Panc1 (cell line): ENCODE data around the gene ERGIC1. TPM values are rescaled to one million over a fixed set of nuclear protein-coding genes. Genes with fewer than 3 reads are reported as not detected.

Source experiments
- ATAC-seq: fragments of 200-7000 bp; cut with Tn5 transposase; 2 replicates; pipeline ENCODE4 v1.9.1; 2020; ENCODE audit warnings: mild to moderate bottlenecking, moderate library complexity
- BruUV-seq: library from RNA; stranded (reverse); fragments of 400-500 nt; replicated peaks from 2 replicates; lab custom pipeline; 2021; lab: Mats Ljungman, UMichigan
- CTCF ChIA-PET: fragments of 300-600 bp; sonication (Branson Sonifier 250); formaldehyde crosslinking; loops from one replicate; lab custom pipeline; 2022; ENCODE audit warnings: antibody characterized with exemption; lab: Charles Lee
- POLR2A ChIA-PET: fragments of 300-600 bp; sonication (Branson Sonifier 250); formaldehyde crosslinking; loops from one replicate; lab custom pipeline; 2022; ENCODE audit warnings: antibody characterized with exemption; lab: Charles Lee
- DNase-seq: peaks from one replicate; pipeline ENCODE4 v3.0.0-alpha.2; 2010; ENCODE audit warnings: low read depth, low spot score
- H3K27ac ChIP-seq: 2 replicates; pipeline ENCODE4 v1.5.1; 2011; ENCODE audit warnings: mild to moderate bottlenecking, low read length, inconsistent platforms
- H3K27me3 ChIP-seq: fragments of 200-500 bp; sonication (Bioruptor generic); 2 replicates; pipeline ENCODE4 v1.6.0; 2014; ENCODE audit warnings: low read length, inconsistent platforms; ENCODE audit not compliant: control insufficient read depth, insufficient read depth
- H3K36me3 ChIP-seq: fragments of 200-500 bp; sonication (Bioruptor generic); 2 replicates; pipeline ENCODE4 v1.5.1; 2014; ENCODE audit warnings: inconsistent platforms, mild to moderate bottlenecking, low read length, moderate library complexity; ENCODE audit not compliant: control insufficient read depth, insufficient read depth
- H3K4me1 ChIP-seq: 2 replicates; pipeline ENCODE4 v1.5.1; 2011; ENCODE audit warnings: inconsistent platforms, mild to moderate bottlenecking, low read length, moderate library complexity; ENCODE audit not compliant: control insufficient read depth, insufficient read depth
- H3K4me3 ChIP-seq, 2 experiments: 2 replicates each; pipeline ENCODE4 v1.5.1; 2011 to 2012; ENCODE audit warnings: low read depth in 2 of 2, low read length in 2 of 2, mild to moderate bottlenecking in 2 of 2, inconsistent platforms in 1 of 2, moderate library complexity in 1 of 2
- H3K9me3 ChIP-seq: fragments of 200-500 bp; sonication (Bioruptor generic); 2 replicates; pipeline ENCODE4 v1.5.1; 2014; ENCODE audit warnings: low read depth, mild to moderate bottlenecking, inconsistent platforms, low read length, moderate library complexity; ENCODE audit not compliant: control insufficient read depth, insufficient read depth
- CTCF ChIP-seq: fragments of 450-650 bp; IDR thresholded peaks from 2 replicates; pipeline ENCODE4 v1.5.1; 2017; ENCODE audit warnings: mild to moderate bottlenecking
- POLR2AphosphoS5 ChIP-seq: IDR thresholded peaks from 2 replicates; pipeline ENCODE4 v1.6.1; 2012; ENCODE audit warnings: mild to moderate bottlenecking, low read depth, low read length, moderate library complexity
- REST ChIP-seq, 2 experiments: IDR thresholded peaks; 2 replicates each; pipeline ENCODE4 v1.6.1; 2011 to 2012; ENCODE audit warnings: low read depth in 2 of 2, control low read depth in 1 of 2, low read length in 1 of 2, mild to moderate bottlenecking in 1 of 2, moderate library complexity in 1 of 2; ENCODE audit not compliant: insufficient read depth in 1 of 2
- SIN3A ChIP-seq: IDR thresholded peaks from 2 replicates; pipeline ENCODE4 v1.6.1; 2012; ENCODE audit warnings: low read depth, mild to moderate bottlenecking, low read length, moderate library complexity, borderline replicate concordance; ENCODE audit not compliant: insufficient read depth
- TCF7L2 ChIP-seq: IDR thresholded peaks from 2 replicates; pipeline ENCODE4 v1.6.1; 2011; ENCODE audit warnings: mild to moderate bottlenecking, low read depth, low read length, inconsistent platforms
- in situ Hi-C: cut with HindIII; loops from 2 replicates; pipeline ENCODE4 v1.10.0; 2016; ENCODE audit warnings: low sequenced_read_pairs, low pct_unique_long_range_greater_than_20kb
- intact Hi-C: fragments of 100-400 bp; cut with micrococcal nuclease; formaldehyde crosslinking; loops from one replicate; pipeline ENCODE4 v1.10.0; 2022; ENCODE audit not compliant: unreplicated experiment
- total RNA-seq: library from RNA; stranded (reverse); gene quantifications from one replicate; pipeline ENCODE4 v1.2.1, GENCODE V29; 2021; ENCODE audit not compliant: unreplicated experiment

Gene ERGIC1
- total RNA-seq, 1 experiment from 2014 or later, result 206 TPM

GRCh38 chr5:172950176-172950965, 116.3 kb downstream of the ERGIC1 start:
- Histone ChIP-seq H3K36me3 (no peaks in the 10 kb centered on the region), H3K4me1 (peaks cover under 1% of the 10 kb centered on the region; the same call in 1 of the 2 replicates), H3K4me3 (no peak overlapping the region), H3K9me3 (no peaks in the 10 kb centered on the region), H3K27me3 (no peaks in the 10 kb centered on the region), H3K27ac (no peak overlapping the region)
- no TSS peak for BruUV-seq
- intact Hi-C loops, result loop anchor here (10.0 kb wide), 1 partner anchor 476 kb away; no protein-coding TSS in a partner anchor
- TF ChIP-seq SIN3A (no peak), REST (IDR thresholded peaks at IDR 0.05; ENCODE audit: insufficient read depth in 1 of 2, low read depth in 2 of 2, low read length in 1 of 2) (no peak), CTCF (no peak), POLR2AphosphoS5 (no peak), TCF7L2 (no peak)
- ChIA-PET CTCF (interaction anchor here (1.1 kb wide), 1 partner anchor 235 kb away, joined by 3 read pairs; no protein-coding TSS in a partner anchor), POLR2A (no interaction called here)
- in situ Hi-C loops, result no loop called here
- ATAC-seq, result no peak
- no peak for DNase-seq

GRCh38 chr5:172951371-172952033, 117.5 kb downstream of the ERGIC1 start:
- BruUV-seq, result TSS peak; percentile 85
- H3K27ac ChIP-seq, result no peak overlapping the region
- TF ChIP-seq POLR2AphosphoS5 (no peak), SIN3A (no peak), TCF7L2 (no peak), CTCF (no peak), REST (IDR thresholded peaks at IDR 0.05; ENCODE audit: insufficient read depth in 1 of 2, low read depth in 2 of 2, low read length in 1 of 2) (no peak)
- no peak overlapping the region for H3K4me3 ChIP-seq
- DNase-seq, result no peak
- intact Hi-C loops, result loop anchor here (10.0 kb wide), 1 partner anchor 477 kb away; no protein-coding TSS in a partner anchor
- no peaks in the 10 kb centered on the region for H3K27me3 ChIP-seq
- no peaks in the 10 kb centered on the region for H3K9me3 ChIP-seq
- in situ Hi-C loops, result no loop called here
- ChIA-PET POLR2A (no interaction called here), CTCF (interaction anchor here (1.1 kb wide), 1 partner anchor 236 kb away, joined by 3 read pairs; no protein-coding TSS in a partner anchor)
- no peaks in the 10 kb centered on the region for H3K36me3 ChIP-seq
- peaks cover 9% of the 10 kb centered on the region; the same call in 1 of the 2 replicates for H3K4me1 ChIP-seq
- ATAC-seq, result no peak
